HG03064 (cell line): ENCODE results near the gene PRSS56.

Experiments
- ATAC-seq: cut with Tn5 transposase; IDR thresholded peaks from one replicate; pipeline ENCODE4 v1.9.1; 2021; ENCODE audit warnings: low read depth; ENCODE audit not compliant: unreplicated experiment

The PRSS56 gene

DNA sequence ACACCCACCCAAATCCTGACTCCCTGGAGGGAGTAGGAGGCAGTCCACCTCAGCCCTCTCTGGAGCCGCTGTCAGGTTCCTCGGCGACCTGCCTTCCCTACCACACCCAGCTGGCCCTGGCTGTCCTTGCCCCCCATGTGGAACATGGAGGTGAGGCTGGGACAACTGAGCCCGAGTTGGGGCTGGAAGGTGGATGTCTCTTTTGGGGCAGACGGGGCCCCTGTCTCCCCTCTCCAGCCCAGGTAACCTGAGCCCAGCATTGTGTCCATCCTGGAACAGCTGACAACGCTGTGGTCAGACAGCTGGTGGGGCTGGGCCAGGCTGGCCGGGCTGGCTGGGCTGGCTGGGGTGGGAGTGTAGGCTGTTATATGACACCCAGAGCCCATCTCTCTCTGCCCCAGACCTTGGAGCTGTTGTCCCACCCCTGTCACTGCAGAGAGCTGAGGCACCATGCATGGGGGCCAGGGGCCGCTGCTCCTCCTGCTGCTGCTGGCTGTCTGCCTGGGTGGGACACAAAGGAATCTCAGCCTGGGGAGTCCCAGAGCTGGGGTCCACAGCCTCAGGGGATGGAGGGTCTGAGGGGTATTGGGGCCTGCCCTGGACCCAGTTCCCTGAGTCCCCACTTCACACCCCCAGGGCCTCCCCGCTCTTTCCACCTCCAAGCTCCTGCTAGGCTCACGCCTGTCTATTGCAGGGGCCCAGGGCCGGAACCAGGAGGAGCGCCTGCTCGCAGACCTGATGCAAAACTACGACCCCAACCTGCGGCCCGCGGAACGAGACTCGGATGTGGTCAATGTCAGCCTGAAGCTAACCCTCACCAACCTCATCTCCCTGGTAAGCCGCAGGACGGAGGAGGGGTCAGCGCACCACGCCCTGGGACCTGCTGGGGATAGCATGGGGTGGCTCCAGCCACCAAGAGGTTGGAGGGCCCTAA is 19.4 kb downstream of the PRSS56 start, which contains the start of gene CHRNG:
Gene CHRNG (plus strand): TSS at position 395 of the 934 bp plus-strand sequence. CDS start 56 bp downstream, at position 451.
- ATAC-seq: no peak

DNA sequence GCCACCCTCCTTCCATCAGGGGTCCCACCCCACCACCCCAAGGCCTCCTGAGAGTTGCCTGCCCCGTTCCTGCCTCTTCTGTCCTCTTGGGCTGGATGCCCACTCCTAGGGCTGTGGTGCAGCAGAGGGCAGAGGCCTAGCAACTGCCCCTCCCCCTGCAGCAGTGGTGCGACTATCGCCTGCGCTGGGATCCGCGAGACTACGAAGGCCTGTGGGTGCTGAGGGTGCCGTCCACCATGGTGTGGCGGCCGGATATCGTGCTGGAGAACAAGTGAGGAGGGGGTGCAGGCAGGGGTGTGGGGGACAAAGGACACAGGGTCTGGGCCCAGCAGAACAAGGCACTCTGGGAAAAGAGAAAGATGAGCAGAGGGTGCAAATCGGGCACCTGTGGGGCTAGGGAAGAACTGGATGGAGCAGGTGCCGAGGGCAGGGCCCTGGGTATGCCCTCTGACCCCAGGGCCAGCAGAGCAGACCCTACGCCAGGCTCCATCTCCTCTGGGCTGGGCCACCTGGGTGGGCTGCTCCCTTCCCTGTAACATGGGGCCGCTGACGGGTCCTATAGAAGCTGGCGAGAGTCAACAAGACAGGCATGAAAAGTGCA is 20.4 kb downstream of the PRSS56 start:
- ATAC-seq: no peak

DNA sequence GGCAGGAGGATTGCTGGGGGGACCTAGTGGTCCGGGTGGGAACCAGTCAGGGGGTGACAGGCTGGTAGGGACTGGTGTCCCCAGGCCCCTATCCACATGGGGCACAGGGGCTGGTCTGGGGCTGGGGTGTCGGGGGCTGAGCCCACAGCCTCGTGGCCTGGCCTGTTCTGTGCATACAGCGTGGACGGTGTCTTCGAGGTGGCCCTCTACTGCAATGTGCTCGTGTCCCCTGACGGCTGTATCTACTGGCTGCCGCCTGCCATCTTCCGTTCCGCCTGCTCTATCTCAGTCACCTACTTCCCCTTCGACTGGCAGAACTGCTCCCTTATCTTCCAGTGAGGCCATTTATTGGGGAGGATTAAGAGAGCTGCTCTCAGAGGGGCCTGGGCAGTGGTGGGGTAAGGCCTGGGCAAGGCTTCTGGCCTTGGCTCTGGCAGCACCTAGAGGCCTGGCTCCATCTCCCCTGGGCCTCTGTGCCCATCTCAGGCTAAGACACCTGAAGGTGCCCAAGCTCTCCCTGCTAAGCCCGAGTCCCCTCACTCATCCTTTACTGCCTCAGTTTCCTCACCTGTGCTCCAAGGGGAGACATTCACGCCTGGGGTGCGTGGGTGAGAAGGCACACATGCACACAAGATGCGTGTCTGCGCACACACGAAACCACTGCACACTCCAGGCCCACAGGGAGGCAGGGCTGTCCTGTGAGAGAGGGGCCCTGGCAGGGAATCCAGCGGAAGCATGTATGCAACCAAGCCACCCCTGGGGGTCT is 21.2 kb downstream of the PRSS56 start:
- ATAC-seq: no peak

DNA sequence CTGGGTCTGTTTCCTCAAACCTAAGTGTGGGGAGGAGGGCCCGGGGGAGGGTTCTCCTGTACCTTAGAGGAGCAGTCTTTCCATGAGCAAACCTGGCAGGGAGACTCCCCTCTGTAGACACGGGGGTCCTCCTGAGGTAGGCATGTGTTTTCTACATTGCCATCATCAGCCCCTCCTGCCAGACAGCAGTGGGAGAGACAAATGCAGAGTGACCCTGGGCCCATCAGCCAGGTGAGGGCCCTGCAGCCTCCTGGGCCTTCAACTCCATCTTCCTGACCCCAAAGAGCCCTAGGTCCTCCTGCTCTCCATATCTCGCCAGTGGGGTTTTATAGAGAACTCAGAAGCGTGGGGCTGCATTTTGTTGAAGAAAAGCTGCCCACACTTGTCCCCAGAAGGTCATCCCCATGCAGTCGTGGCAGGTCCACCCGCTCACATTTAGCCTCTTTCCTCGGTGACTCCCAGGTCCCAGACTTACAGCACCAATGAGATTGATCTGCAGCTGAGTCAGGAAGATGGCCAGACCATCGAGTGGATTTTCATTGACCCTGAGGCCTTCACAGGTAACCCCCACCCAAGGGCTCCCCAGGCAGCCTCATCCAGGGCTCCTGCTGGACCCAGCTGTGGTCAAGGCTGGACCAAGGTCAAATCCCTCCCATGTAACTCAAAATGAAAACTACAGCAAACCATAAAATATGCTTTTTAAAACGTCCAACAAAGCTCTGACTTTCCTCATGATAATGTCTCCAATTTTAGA is 21.9 kb downstream of the PRSS56 start:
- no peak for ATAC-seq

DNA sequence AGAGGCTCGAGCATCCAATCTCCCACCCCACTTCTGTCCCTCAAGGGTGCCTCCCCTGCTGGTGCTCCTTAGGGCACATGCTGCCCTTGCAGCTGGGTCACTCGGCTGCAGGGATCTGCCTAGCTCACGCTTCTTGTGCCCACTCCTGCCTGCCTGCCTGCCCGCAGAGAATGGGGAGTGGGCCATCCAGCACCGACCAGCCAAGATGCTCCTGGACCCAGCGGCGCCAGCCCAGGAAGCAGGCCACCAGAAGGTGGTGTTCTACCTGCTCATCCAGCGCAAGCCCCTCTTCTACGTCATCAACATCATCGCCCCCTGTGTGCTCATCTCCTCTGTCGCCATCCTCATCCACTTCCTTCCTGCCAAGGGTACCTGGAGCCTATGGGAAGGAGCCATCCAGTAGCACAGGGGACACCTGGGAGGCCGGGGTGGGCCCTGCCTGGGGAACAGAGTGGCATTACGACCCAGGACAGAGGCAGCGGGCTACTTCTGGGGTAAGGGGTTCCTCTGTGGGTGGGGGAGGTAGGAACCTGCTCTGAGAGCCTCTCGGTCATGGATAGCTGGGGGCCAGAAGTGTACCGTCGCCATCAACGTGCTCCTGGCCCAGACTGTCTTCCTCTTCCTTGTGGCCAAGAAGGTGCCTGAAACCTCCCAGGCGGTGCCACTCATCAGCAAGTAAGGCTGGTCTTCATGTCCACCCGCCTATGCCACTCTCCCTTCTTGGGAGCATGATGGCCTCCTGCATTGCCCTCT is 22.7 kb downstream of the PRSS56 start:
- ATAC-seq: no peak

DNA sequence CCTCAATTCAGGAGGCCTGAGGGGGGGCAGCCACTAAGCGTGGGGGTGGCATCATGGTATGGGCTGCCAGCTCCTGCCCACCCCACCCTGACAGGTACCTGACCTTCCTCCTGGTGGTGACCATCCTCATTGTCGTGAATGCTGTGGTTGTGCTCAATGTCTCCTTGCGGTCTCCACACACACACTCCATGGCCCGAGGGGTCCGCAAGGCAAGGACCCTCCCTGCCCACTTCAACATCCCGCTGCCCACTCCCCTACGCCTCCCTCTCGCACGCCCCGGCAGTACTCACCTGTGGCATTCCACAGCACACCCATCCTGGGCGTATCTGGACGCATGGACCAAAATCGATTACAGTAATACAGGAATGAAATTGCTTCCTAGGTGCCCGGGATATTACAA is 23.3 kb downstream of the PRSS56 start:
- no peak for ATAC-seq

DNA sequence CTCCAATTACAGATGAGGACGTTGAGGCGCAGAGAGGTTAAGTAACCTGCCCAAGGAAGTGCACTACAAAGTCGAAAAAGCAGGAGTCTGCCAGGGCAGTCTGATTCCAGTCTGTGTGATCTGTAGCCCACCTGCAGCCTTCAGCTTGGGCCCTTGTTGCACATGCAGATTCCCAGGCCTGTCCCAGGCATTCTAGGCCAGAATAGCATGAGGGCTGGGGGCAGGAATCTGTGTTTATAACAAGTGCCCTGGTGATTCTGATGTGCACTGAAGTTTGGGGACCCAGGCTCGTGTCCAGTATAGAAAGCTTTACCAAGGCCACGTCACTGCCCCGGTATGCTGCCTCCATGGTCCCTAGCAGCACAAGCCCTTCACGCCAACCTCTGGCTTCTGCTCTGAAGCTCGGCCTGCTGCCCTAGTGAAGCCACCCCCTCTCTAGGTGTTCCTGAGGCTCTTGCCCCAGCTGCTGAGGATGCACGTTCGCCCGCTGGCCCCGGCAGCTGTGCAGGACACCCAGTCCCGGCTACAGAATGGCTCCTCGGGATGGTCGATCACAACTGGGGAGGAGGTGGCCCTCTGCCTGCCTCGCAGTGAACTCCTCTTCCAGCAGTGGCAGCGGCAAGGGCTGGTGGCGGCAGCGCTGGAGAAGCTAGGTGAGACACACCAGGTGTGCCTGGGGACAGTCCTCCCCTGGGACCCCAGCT is 23.9 kb downstream of the PRSS56 start:
- no peak for ATAC-seq

DNA sequence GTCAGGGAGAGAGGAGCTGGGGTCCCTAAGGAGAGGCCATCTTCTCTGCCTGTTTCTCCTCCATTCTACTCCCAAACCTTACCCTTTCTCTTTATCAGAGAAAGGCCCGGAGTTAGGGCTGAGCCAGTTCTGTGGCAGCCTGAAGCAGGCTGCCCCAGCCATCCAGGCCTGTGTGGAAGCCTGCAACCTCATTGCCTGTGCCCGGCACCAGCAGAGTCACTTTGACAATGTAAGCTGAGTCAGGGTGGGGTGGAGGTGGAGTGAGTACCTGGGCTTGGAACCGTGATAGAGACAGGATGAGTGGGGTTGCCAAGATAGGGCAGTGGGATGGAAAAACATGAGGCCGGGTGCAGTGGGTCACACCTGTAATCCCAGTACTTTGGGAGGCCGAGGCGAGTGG is 24.5 kb downstream of the PRSS56 start:
- no peak for ATAC-seq

DNA sequence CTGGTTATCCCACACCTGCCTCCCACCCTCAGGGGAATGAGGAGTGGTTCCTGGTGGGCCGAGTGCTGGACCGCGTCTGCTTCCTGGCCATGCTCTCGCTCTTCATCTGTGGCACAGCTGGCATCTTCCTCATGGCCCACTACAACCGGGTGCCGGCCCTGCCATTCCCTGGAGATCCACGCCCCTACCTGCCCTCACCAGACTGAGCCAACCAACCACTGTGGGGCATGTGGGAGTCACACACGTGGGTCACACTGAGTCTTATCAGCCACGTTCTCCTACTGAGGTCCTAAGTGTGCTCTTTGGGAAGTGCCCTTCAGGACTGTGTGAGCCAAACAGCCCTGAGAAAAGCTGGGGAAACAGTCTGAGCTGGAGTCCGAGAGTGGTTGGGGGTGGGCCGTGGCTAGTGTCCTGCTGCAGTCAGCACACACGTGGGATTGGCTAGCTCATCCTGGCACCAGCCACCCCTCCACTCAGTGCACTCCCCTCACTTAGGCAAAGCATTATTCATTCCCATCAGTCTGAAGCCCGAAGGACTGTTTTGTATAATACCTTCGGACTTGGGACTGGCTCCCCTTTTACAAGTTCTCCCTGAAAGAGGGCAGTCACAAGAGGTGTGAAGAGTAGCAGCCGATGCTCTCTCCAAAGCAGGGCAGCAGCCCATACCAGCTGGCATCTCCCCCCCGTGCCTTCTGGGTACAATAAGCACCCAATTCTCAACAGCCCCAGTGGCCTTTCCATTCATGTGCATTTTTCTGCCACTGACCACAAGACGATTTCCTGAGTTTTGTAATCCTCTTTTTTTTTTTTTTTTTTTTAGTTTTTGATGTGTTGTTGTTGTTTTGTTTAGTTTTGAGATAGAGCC is 25.6 kb downstream of the PRSS56 start:
- ATAC-seq: no peak

DNA sequence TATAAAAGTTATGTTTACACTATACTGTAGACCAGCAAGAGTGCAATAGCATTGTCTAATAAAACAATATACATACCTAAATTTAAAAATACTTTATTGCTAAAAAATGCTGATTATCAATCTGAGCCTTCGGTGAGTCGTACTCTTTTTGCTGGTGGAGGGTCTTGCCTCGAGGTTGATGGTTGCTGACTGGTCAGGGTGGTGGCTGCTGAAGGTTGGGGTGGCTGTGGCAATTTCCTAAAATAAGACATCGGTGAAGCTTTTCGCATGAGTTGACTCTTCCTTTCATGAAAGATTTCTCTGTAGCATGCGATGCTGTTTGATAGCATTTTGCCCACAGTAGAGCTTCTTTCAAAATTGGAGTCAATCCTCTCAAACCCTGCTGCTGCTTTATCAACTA is 27.8 kb downstream of the PRSS56 start:
- no peak for ATAC-seq

DNA sequence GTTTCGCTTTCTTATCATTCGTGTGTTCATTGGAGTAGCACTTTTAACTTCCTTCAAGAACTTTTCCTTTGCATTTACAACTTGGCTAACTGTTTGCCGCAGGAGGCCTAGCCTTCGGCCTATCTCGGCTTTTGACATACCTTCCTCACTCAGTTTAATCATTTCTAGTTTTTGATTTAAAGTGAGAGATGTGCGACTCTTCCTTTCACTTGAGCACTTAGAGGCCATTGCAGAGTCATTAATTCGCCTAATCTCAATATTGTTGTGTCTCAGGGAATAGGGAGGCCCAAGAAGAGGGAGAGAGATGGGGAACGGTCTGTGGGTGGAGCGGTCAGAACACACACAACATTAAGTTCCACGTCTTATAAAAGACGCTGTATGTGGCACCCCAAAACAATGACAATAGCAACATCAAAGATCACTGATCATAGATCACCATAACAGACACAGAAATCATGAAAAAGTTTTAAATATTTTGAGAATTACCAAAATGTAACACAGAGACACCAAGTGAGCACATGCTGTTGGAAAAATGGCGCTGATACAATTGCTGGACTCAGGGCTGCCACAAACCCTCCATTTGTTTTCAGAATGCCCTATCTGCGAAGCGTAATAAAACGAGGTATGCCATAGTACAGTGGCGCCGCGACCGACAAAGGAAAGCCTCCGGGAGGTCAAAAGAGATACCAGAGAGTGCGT is 29.6 kb downstream of the PRSS56 start:
- ATAC-seq: no peak

DNA sequence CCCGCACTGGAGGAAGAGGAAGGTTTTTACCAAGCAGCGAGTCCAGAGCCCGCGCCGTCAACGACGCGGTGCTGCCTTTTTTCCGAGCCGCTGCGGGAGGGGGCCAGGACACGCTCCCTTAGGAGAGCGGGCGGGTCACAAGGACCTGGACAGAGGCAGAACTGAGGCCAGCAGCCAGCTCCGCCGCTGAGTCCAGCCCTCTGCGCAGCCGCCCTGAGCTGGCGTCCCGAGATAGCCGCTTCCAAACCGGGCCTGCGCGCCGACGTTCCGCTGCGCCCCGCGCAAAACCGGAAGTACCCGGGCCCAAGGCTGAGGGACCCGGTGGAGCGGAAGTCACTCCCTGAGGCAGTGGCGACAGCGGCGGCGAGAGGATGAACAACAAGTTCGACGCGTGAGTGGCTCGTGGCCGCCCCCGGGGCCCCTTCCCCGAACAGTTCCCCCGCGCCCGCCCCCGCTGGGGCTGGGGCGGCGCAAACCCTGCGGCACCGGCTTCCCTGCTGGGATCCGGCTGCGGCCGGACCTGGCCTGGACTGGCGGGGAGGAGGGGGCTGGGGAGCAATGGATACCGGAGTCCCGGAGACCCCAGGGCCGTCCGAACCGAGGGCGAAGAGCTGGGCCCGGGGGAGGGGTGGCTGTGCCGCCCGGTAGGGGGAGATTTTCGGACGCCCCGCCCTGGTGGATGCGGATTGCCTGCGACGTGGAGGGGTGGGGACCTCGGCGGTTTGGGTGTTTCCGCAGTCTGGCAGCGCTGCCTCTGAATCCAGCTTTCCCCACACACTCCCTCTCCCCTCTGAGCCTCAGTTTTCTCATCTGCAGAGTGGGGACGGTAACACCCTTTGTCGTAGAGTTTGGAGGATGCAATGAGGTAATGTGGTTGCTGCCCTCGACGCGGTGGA is 30.4 kb downstream of the PRSS56 start, which contains the start of the genes EIF4E2 and TIGD1:
Gene EIF4E2 (plus strand): TSS at position 336 of the 896 bp plus-strand sequence. CDS start 36 bp downstream, at position 372.
Gene TIGD1 (minus strand): TSS at position 204 of the 896 bp plus-strand sequence. CDS start 675 bp downstream, outside the sequence.
- peak; percentile 90 for ATAC-seq

DNA sequence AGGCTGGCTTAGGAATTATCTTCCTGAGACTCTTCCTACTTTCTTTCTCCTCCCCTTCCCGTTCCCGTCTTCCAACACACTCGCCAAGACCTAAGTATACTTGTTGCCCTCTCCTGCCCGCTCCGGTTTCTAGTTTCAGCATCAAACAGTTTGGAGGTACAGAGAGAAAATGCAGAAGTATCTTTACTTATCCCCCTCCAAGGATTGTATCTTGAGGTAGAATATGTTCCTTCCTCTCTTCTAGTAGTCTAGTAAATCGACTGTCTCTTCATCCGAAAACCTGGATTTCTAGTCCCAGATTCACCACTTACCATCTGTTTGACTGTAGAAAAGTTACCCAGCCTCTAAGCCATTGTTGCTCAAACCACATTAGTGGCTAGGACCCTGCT is 31.1 kb downstream of the PRSS56 start:
- ATAC-seq: no peak

DNA sequence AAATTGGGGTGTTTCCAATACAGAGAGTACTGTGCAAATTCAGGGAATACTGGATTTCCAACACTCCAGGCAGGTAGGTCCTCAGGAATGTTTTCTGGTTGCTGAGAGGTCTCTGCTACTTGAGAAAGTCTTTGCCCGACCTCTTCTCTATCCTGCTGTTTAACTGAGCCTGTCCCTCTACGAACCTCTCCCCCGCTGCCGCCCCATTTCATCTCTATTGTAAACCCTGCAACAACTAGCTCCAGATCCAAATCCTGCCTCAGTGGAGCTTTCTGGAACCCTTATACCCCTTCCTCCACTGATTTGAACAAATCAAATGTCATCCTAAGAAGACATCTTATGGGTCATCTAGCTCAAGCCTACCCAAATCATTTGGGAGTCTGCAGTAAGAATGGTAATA is 31.6 kb downstream of the PRSS56 start:
- no peak for ATAC-seq

DNA sequence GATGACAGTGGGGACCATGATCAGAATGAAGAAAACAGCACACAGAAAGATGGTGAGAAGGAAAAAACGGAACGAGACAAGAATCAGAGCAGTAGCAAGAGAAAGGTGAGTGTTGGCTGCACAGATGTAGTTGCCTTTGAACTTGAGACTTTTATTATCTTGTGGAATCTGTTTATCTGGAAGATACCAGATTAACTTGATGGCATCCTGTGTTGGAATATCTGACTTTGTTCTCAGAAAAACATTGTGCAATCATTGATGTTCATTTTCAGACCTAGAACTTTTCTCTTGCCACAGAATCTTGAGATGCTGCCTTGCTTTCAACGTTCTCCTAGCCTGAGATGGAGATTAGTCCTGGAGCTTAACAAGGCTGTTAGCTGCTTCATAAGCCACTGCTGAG is 36.2 kb downstream of the PRSS56 start:
- no peak for ATAC-seq

DNA sequence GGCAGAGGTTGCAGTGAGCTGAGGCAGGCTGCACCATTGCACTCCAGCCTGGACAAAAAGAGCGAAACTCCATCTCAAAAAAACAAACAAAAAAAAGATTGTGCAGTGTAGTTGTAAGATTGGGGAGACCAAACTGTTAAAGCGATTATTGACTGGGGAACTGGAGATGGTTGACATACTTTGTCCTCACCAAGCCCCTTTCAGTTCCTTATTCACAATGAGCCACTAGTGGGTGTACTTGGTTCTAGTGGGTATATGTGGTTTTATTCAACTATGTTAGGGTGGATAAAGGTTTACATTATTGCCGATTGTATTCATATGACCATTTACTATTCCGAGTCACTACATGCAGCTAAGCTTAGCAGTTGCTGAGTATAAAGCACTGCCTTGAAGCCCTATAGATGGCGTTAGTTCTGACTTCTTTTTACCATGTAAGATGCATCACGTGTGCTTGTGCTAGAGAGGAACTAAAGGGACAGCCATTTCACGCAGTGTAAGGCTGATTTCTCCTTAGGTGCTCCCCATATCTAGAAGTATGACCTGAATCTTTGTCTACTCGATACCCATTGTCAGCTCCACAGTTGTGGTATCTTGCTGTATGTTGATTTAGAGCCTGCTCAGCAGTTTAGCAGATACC is 42.4 kb downstream of the PRSS56 start:
- ATAC-seq: no peak
